Karpas-422 (cell line): ENCODE results near the gene TBC1D22A. TPM values are rescaled to one million over a fixed set of nuclear protein-coding genes. Genes with fewer than 3 reads are reported as not detected.

Experiments used
- DNase-seq: peaks from one replicate; pipeline ENCODE4 v3.0.0-alpha.2; 2015
- H2AFZ ChIP-seq: fragments of 200-600 bp; sonication (generic); 2 replicates; pipeline ENCODE4 v1.6.1; 2014; ENCODE audit warnings: antibody characterized with exemption, low read length, mixed read lengths
- H3K27ac ChIP-seq: fragments of 200-600 bp; sonication (generic); 2 replicates; pipeline ENCODE4 v1.5.1; 2014; ENCODE audit warnings: mild to moderate bottlenecking, low read length, moderate library complexity
- H3K27me3 ChIP-seq: fragments of 200-600 bp; sonication (generic); 2 replicates; pipeline ENCODE4 v1.6.1; 2014; ENCODE audit warnings: low read length, mixed read lengths
- H3K36me3 ChIP-seq: fragments of 200-600 bp; sonication (generic); 2 replicates; pipeline ENCODE4 v1.6.1; 2014; ENCODE audit warnings: low read length, mixed read lengths; ENCODE audit not compliant: insufficient read depth
- H3K4me1 ChIP-seq: fragments of 200-600 bp; sonication (generic); 2 replicates; pipeline ENCODE4 v1.6.1; 2014; ENCODE audit warnings: mild to moderate bottlenecking, low read length, mixed read lengths
- H3K4me2 ChIP-seq: fragments of 200-600 bp; sonication (generic); 2 replicates; pipeline ENCODE4 v1.6.1; 2014; ENCODE audit warnings: low read length, low read depth, mild to moderate bottlenecking; ENCODE audit not compliant: poor library complexity, severe bottlenecking
- H3K4me3 ChIP-seq: fragments of 200-600 bp; sonication (generic); 2 replicates; pipeline ENCODE4 v1.5.1; 2014; ENCODE audit warnings: mild to moderate bottlenecking, antibody characterized with exemption, low read length, mixed read lengths
- H3K79me2 ChIP-seq: fragments of 200-600 bp; sonication (generic); 2 replicates; pipeline ENCODE4 v1.6.1; 2014; ENCODE audit warnings: mild to moderate bottlenecking, low read length, mixed read lengths
- H3K9ac ChIP-seq: fragments of 200-600 bp; sonication (generic); 2 replicates; pipeline ENCODE4 v1.6.0; 2014; ENCODE audit warnings: low read length
- H3K9me2 ChIP-seq: fragments of 200-600 bp; sonication (generic), shearing (Covaris generic); replicated peaks from 2 replicates; pipeline ENCODE4 v1.6.0; 2014; ENCODE audit warnings: mild to moderate bottlenecking, low read length, moderate library complexity; ENCODE audit not compliant: insufficient read depth
- H3K9me3 ChIP-seq: fragments of 300-700, 200-600 bp; sonication (generic); 2 replicates; pipeline ENCODE4 v1.6.1; 2014; ENCODE audit warnings: low read length, mixed read lengths
- H4K20me1 ChIP-seq: fragments of 200-600 bp; sonication (generic); 2 replicates; pipeline ENCODE4 v1.6.1; 2014; ENCODE audit warnings: mild to moderate bottlenecking, antibody characterized with exemption, low read length, low read depth; ENCODE audit not compliant: insufficient read depth
- total RNA-seq: library from RNA; depleted of rRNA; stranded (reverse); fragments of >200 nt; shearing (Covaris generic); gene quantifications from 2 replicates; pipeline ENCODE4 v1.2.3, GENCODE V29; 2014; ENCODE audit warnings: low replicate concordance

TBC1D22A gene
- total RNA-seq, 1 experiment from 2014 or later, result 27.7 TPM

GRCh38 chr22:46900549-46900948, 138.1 kb downstream of the TBC1D22A start:
- 0 out of 2 replicates have a peak, but pooled peaks cover 4% of the 10 kb centered on the region for H4K20me1 ChIP-seq
- DNase-seq, result no peak

GRCh38 chr22:46902436-46902835, 140.0 kb downstream of the TBC1D22A start:
- Histone ChIP-seq H3K9me3 (no peaks in the 10 kb centered on the region), H3K27me3 (no peaks in the 10 kb centered on the region), H3K4me1 (peaks cover 20% of the 10 kb centered on the region), H3K4me3 (no peak overlapping the region), H3K27ac (no peak overlapping the region), H3K9me2 (no peaks in the 10 kb centered on the region), H2AFZ (no peak overlapping the region), H4K20me1 (0 out of 2 replicates have a peak, but pooled peaks cover 4% of the 10 kb centered on the region), H3K9ac (no peak overlapping the region), H3K4me2 (no peak overlapping the region), H3K79me2 (peaks cover 80% of the 10 kb centered on the region), H3K36me3 (no peaks in the 10 kb centered on the region)
- no peak for DNase-seq

More at GRCh38 chr22:46900549-46900948, 138.1 kb downstream of the TBC1D22A start:
- H3K4me3 ChIP-seq, result no peak overlapping the region
- H3K9me3 ChIP-seq, result no peaks in the 10 kb centered on the region
- no peaks in the 10 kb centered on the region for H3K27me3 ChIP-seq
- no peak overlapping the region for H3K27ac ChIP-seq
- H3K79me2 ChIP-seq, result peaks cover 84% of the 10 kb centered on the region
- H3K36me3 ChIP-seq, result peaks cover 18% of the 10 kb centered on the region
- peaks cover 20% of the 10 kb centered on the region for H3K4me1 ChIP-seq
- no peak overlapping the region for H2AFZ ChIP-seq
- H3K4me2 ChIP-seq, result no peak overlapping the region
- no peak overlapping the region for H3K9ac ChIP-seq
- no peaks in the 10 kb centered on the region for H3K9me2 ChIP-seq

GRCh38 chr22:46902998-46903916, 140.8 kb downstream of the TBC1D22A start:
- H3K9me2 ChIP-seq, result no peaks in the 10 kb centered on the region
- DNase-seq, result no peak
- no peaks in the 10 kb centered on the region for H3K27me3 ChIP-seq
- no peaks in the 10 kb centered on the region for H3K9me3 ChIP-seq
- 0 out of 2 replicates have a peak, but pooled peaks cover 4% of the 10 kb centered on the region for H4K20me1 ChIP-seq
- H3K9ac ChIP-seq, result no peak overlapping the region
- H3K79me2 ChIP-seq, result peaks cover 76% of the 10 kb centered on the region
- no peak overlapping the region for H3K27ac ChIP-seq
- H3K4me1 ChIP-seq, result peaks cover 20% of the 10 kb centered on the region
- H3K4me2 ChIP-seq, result no peak overlapping the region
- no peaks in the 10 kb centered on the region for H3K36me3 ChIP-seq
- no peak overlapping the region for H2AFZ ChIP-seq
- H3K4me3 ChIP-seq, result no peak overlapping the region

- Histone ChIP-seq H3K36me3 (no peaks in the 10 kb centered on the region), H3K4me1 (peaks cover 20% of the 10 kb centered on the region), H3K4me2 (no peak overlapping the region), H3K27me3 (no peaks in the 10 kb centered on the region), H4K20me1 (0 out of 2 replicates have a peak, but pooled peaks cover 7% of the 10 kb centered on the region), H3K79me2 (peaks cover 76% of the 10 kb centered on the region), H2AFZ (no peak overlapping the region), H3K9ac (no peak overlapping the region), H3K27ac (no peak overlapping the region), H3K9me3 (no peaks in the 10 kb centered on the region), H3K9me2 (no peaks in the 10 kb centered on the region), H3K4me3 (no peak overlapping the region)
- DNase-seq, result no peak
Observed at GRCh38 chr22:46905415-46905814, 143.0 kb downstream of the TBC1D22A start.

GRCh38 chr22:46905834-46906233, 143.4 kb downstream of the TBC1D22A start:
- Histone ChIP-seq H3K4me2 (no peak overlapping the region), H3K36me3 (no peaks in the 10 kb centered on the region), H3K4me1 (peaks cover 20% of the 10 kb centered on the region), H3K9me3 (no peaks in the 10 kb centered on the region), H3K27ac (no peak overlapping the region), H3K4me3 (no peak overlapping the region), H2AFZ (no peak overlapping the region), H3K79me2 (peaks cover 72% of the 10 kb centered on the region), H3K9me2 (no peaks in the 10 kb centered on the region), H3K9ac (no peak overlapping the region), H3K27me3 (no peaks in the 10 kb centered on the region), H4K20me1 (0 out of 2 replicates have a peak, but pooled peaks cover 7% of the 10 kb centered on the region)
- no peak for DNase-seq

GRCh38 chr22:46906326-46907045, 144.0 kb downstream of the TBC1D22A start:
- H3K36me3 ChIP-seq, result no peaks in the 10 kb centered on the region
- no peak overlapping the region for H2AFZ ChIP-seq
- no peak overlapping the region for H3K9ac ChIP-seq
- no peaks in the 10 kb centered on the region for H3K9me3 ChIP-seq
- H3K4me1 ChIP-seq, result peaks cover 14% of the 10 kb centered on the region
- peaks cover 65% of the 10 kb centered on the region for H3K79me2 ChIP-seq
- H4K20me1 ChIP-seq, result 0 out of 2 replicates have a peak, but pooled peaks cover 7% of the 10 kb centered on the region
- no peak overlapping the region for H3K27ac ChIP-seq
- no peak for DNase-seq
- H3K27me3 ChIP-seq, result no peaks in the 10 kb centered on the region
- H3K4me2 ChIP-seq, result no peak overlapping the region
- H3K9me2 ChIP-seq, result no peaks in the 10 kb centered on the region
- H3K4me3 ChIP-seq, result no peak overlapping the region

- Histone ChIP-seq H3K4me1 (0 out of 2 replicates have a peak, but pooled peaks cover 7% of the 10 kb centered on the region), H4K20me1 (0 out of 2 replicates have a peak, but pooled peaks cover 7% of the 10 kb centered on the region), H3K36me3 (no peaks in the 10 kb centered on the region), H3K79me2 (peaks cover 55% of the 10 kb centered on the region), H3K4me3 (no peak overlapping the region), H3K27ac (no peak overlapping the region), H3K9me2 (no peaks in the 10 kb centered on the region), H3K9ac (no peak overlapping the region), H3K27me3 (no peaks in the 10 kb centered on the region), H3K9me3 (no peaks in the 10 kb centered on the region), H3K4me2 (no peak overlapping the region), H2AFZ (no peak overlapping the region)
- DNase-seq, result no peak
Observed at GRCh38 chr22:46907241-46908215, 145.1 kb downstream of the TBC1D22A start.
